PC-3 (cell line): ENCODE data around the gene RAB4A.

Experiments
- EZH2 ChIP-seq: fragments of 300-600 bp; sonication (generic); IDR thresholded peaks from one replicate; pipeline ENCODE4 v1.6.1; 2017; ENCODE audit warnings: antibody characterized with exemption, mild to moderate bottlenecking, low read length; ENCODE audit not compliant: unreplicated experiment
- TF ChIP-seq, protein P1 (sequence below): fragments of 300-600 bp; sonication (generic); conservative IDR thresholded peaks from 2 replicates; pipeline ENCODE4 v1.5.1; 2017; ENCODE audit warnings: antibody characterized with exemption, low read depth, mild to moderate bottlenecking, low read length

DNA sequence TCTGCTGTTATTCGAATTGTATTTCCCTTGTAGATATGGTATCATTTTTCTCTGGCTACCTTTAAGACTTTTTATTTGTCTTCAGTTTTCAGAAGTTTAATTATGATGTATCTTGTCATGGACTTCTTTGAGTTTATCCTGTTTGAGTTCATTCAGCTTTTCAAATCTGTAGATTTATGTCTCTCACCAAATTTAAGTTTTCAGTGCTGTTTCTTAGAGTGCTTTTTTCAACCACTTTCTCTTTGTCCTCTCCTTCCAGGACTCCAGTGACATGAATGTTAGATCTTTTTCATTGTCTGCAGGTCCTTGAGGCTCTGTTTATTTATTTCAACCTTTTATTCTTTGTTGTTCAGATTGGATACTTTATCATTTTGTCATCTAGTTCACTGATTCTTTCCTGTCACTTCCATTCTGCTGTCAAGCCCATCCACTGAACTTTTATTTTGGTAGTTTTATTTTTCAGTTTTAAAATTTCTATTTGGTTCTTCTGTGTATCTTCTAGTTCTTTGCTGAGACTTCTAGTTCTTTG, 11.4 kb downstream of the RAB4A start:
- TF ChIP-seq, protein P1, sequence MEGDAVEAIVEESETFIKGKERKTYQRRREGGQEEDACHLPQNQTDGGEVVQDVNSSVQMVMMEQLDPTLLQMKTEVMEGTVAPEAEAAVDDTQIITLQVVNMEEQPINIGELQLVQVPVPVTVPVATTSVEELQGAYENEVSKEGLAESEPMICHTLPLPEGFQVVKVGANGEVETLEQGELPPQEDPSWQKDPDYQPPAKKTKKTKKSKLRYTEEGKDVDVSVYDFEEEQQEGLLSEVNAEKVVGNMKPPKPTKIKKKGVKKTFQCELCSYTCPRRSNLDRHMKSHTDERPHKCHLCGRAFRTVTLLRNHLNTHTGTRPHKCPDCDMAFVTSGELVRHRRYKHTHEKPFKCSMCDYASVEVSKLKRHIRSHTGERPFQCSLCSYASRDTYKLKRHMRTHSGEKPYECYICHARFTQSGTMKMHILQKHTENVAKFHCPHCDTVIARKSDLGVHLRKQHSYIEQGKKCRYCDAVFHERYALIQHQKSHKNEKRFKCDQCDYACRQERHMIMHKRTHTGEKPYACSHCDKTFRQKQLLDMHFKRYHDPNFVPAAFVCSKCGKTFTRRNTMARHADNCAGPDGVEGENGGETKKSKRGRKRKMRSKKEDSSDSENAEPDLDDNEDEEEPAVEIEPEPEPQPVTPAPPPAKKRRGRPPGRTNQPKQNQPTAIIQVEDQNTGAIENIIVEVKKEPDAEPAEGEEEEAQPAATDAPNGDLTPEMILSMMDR = no peak
- TF ChIP-seq EZH2 = no peak
